SKM-1 treated with dmso at 0.1 percent for 144 hours (cell line): ENCODE results near the gene STPG4.

Experiments used
- DNase-seq: peaks from one replicate; lab custom pipeline; 2025; ENCODE audit not compliant: unreplicated experiment; lab: John Stamatoyannopoulos, UW

The STPG4 gene

DNA sequence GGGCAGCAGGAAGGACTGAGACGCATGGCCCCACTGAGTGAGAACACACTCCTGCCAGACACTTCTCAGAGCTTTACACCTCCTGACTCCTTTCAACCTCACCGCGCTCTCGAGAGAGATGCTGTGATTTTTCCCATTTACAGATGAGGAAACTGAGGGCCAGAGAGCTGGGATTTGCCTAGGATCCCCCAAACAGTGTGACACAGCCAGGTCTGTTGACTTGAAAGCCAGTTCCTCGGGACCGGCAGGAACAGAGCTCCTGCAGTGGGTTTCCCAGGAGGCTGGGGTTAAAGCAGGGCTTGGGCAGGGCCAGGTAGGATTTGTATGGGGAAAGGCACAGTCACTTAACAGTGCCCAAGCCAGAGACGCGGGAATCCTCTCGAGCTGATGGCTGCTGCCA is 81.9 kb downstream of the STPG4 start:
- no peak for DNase-seq

DNA sequence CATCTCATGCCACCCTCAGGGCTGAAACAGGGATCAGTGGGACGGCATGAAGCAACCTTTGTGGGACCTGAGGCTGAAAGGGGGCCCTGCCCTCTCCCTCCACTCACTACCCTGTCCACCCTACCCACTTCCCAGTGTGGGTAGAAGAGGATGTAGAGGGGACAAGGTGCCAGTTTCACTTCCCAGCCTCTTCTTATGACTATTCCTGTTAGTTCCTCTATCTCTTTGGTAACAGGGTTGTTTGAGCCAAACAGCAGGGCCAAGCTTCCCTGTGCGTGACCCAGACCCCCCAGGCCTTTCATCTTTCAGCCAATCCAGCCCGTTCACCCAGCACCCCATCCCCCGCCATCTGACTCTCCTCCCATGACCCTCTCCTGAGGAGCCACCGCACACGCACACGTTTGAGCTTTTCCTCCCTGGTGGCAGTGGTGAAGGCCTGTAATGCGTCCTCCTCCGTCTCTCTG is 82.3 kb downstream of the STPG4 start:
- DNase-seq, result peak; percentile 95

DNA sequence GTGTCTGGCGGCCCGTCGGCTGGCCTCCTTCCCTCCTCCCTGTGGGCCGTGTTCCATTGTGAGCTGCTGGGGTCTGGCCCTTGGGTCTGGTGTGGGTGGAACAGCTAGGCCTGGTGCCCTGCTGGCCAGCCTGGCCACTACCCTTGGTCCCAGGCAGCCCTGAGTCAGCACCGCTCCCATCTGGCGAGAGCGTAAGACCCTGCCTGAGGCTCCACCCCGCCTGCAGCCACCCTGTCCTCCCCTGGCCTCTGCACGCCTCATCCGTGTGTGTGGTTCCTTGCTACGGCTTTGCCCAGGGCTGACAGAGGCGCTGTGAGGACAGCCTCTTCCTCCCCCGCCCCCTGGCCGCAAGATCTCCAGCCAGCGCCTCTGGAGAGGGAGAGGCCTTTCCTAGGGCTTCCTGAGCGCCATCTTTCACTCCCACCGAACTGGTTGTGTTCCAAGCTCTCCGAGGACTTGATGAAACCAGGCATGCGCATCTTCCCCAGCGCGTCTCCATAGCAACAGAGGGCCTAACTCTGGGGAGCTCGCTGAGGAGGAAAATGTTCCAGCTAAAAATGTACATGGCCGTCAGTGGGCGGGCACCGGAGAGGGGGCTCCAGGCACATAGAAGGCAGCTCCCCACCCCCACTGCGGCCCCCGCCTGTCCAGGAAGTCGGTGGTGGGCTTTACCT is 83.0 kb downstream of the STPG4 start:
- DNase-seq, result peak; percentile 51

DNA sequence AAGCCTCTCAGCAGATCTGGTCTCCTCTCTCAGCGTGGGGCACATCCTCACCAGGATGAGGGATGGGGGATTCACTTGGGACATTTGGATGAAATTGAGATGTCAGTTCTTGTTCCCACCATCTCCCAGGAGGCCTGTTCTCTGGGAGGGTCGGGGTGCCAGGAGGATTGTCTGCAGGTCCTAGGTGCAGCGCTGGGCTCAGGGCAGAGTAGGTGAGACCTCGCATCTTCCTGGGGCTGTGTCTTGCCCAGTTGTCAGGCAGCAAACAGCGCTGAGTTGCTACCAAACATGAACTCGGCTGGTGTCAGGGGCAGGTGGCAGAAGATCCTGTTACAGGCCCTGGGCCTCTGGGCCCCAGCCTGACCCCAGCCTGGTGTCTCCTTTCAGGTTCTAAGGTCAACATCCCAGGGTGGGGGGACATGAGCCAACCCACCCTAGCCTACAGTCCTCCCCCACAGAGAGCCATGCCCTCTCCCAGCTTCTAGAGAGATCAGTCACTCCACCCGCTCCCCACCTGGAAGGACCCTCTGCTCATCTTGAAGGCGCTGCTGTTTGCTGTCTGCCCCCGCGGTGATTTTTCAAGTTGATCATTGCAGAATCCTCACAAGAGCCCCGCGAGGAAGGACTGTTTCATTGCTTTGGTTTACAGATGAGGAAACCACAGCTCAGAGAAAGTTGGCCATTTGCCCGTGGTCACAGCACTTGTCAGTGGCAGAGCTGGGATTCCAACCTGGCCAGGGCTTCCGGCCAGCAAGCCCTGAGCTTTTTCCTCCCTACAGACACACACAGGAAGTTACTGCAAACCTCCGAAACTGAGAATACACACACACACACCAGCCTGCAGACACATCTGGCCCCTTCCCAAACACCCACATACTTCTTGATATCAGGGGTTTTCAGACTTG is 83.9 kb downstream of the STPG4 start:
- peak; percentile 91 for DNase-seq

DNA sequence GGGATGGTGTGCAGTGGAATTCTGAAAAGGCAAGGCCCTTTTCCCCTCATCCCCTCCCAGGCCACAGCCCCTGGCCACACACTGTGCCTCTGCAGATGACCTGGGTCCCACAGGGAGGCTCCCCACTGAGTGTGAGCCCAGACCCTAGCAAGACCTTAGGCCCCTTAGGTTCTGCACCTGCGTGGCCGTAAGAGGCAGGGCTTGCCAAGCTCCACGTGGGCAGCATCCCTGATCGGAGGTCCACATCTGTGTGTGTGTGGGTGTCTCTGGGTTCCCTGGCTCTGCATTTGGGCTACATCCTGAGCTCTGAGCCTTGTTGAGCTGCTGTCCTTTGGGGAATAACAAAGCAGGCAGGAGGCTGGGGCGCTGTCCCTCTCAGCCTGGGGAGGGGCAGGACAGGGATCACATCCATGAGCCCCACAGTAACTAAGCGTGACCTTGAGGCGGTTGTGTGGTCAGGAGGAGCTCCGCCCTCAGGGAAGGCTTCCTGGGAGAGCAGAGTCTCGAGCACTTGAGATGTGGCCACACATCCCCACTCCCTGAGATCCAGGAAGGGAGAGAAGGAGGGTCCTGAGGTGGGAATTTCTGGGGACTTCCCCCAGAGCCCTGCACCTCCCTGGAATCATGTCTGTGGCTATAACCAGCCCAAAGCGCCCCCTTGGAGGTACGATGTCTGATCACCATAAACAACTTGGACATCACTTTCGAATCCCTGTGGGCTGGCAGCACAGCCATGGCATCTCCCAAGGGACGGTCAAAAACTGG is 84.8 kb downstream of the STPG4 start:
- DNase-seq, result no peak

DNA sequence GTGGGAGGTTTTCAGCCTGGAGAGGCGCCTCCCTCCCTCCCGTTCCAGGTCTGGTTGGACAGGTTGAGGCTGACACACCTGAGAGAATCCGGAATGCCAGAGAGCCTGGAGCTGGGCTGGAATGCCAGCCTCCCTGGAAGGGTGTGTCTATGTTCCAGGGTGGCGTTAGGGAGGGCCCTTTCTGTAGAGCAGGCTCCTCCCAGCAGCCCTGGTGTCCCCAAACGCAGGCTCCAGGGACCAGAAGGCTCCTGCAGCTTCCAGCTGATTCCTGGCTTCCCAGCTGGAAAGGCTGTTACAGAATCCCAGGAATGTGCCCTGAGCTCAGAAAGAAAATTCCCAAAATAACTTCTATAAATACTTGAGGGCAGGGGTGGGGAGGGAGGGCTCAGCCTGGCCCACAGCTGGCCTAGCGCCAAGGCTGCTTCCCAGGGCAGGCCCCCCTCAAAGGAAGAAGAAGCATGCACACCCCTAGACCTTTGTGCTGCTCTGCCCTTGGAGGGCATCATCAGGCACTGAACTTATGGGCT is 85.4 kb downstream of the STPG4 start:
- DNase-seq, result no peak

DNA sequence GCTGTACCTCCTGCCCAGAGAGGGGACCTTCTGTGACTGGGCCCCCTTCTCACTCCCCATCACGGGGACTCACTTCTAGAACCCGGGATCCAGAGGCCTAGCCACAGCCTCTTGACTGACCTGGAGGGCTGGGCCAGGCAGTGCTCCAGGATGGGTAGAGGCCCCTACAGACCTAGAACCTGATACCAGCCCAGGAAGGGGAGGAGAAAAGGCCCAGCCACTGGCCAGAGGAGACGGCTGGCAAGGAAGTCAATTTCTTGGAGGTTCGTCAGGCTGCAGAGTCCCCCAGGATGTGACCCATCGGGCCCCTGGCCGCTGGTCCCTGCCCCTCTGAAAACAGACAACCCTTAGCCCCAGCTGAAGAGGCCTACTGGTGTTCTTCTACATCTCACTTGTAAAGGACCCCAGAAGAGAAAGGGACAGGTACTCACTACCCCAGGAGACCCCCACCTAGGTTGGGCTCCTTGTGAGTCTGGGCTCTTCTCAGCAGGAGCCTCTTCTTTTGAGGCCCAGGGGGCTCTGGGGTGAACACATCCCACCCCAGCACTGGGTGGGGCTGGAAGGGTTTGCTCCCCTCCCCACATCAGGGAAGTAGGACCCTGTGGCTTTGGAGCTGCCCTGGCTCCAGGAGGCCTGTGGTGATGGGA is 86.0 kb downstream of the STPG4 start:
- no peak for DNase-seq

DNA sequence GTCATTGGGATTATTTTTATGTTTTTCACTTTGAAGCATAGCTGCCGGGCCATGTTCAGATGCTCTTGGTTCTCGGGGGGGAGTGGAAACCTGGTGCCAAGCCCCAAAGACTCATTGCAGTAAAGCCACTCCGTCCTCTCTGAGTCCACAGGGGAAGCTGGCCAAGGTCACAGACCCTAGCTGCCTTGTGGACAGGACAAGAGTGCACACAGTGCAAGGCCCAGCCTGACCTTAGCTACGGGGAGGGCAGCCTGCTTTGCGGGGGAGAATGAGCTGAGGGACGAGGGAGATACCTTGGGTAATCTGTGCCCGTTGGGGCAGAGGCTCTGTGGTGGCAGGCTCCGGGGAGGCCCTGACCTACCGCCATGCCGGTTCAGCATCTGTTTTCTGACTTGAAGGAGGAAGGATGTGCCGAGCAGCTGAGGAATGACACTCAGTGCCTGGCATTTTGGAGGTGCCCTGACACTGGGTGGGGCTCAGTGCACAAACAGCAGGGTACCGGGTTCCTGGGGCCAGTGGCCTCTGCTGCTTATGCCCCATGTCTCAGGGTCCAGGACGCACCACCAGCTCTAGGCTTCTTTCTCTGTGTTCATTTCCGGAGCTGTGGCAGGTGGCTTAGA is 87.2 kb downstream of the STPG4 start:
- no peak for DNase-seq

DNA sequence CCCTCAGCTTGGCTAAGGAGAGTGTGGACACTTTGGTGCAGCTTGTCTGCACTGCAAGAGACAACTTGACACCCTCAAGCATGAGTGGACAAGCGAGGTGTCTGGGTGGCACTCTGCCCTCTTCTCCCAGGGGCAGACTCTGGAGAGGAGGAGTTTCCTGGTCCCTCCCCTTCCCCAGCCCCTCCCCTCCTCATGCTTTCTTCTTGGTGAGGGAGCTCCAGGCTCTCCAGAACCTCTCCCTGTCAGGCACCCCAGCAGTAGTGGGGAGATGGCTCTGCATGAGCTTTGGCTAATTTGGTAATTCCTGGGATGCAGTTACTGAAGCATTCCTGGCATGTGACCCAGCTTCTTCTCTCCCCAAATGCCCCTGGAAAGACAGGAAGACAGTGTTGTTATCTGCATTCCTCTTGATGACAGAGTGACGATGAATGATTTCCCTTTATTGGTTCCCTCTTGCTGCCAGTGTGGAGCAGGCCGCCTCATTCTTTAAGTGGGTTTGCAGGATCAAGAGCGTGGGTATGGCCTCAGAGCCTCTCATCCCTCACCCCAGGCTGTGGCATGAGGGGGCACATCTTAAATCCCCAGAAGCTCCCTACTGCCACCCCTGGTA is 89.2 kb downstream of the STPG4 start:
- no peak for DNase-seq

DNA sequence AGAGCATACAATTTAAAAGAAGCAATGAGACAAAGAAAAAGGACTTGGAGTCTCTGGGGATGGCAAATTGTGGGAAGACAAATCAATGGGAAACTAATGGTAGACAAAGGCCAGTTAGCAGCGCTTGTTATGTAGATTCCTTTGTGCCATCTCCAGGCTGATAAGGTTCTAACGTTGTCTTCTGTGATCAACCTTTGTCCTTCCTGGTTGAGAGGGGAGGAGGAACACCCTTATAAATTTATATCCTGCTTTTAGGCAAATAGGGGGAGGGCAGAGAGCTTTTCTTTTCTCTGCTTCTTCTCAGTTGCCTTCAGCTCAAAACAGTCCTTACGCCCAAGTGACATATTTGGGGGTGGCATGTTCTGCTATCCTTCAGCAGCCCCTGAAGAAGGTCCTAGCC is 89.8 kb downstream of the STPG4 start:
- DNase-seq, result no peak

DNA sequence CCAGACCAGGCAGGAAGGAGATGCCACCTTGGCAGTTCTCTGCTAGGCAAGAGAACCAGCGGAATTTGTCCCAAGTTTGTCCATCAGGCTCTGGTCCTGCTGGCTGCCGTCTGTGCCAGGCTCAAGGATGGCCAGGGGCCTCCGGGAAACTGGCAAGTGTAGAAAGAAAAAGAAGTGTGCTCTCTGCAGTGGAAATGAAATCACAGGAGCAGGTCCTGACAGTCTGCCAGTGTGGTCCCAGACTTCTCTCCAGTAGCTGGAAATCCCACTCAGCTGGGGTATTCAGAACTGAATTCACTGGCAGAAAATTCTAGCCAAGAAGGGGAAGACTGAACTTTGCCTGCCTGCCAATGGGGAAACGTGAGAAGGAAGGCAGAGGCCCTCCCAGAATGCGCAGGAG is 91.0 kb downstream of the STPG4 start:
- no peak for DNase-seq

DNA sequence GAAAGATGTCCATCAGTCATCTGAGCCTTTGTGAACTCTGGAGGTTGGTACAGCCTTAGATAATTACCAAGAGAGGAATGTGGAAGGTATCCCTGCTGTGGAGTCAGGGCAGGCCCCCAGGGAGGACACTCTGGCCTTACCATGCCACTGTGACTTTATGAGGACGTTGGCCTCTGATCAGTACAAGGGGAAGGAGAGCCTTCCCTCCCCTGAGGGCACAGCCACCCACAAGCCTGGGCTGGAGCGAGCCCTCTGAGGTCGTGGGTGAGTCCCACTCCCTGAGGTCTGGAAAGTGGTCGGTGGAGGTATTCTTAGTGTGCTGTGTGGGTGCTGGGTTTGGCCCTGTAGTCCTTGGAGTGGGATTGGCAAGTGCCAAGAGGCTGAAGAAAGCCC is 91.6 kb downstream of the STPG4 start:
- DNase-seq, result no peak

DNA sequence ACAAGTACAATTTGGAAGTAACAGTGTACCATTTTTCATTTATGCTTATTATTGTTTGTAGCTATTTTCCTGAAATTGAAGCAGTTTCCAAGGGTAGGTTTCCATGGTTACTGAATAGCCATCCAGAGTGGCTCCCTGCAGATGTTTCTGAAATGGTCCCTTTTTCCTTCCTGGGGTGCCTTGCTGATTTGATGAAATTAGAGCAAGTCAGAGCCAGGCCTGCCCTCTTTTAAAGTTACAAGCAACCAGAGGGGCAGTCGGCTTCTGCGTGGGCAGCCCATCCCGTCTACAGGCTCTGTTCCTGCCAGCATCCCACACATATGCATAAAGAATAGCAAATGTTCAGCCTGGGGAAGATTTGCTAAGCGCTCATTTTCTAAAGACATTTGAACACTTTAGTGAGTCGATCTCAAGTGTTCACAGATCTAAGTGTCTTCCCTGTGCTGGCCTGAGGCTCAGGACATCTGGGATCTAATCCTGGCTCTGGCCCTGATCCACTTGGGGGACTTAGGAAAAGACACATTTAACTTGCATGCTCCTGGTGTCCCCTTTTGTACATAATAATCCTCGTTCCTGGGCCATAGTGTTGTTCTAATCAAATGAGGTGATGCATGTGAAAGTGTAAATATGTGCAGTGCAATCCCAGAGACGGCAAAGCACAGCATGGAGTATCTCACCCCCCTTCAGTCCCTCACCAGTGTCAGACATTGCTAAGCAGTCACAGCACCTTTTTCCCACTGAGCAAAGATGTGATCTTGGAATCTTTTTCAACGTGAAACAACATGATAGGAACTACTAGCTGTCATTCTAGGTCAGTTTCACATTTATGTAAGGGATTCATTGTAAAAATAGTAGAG is 92.2 kb downstream of the STPG4 start:
- no peak for DNase-seq

DNA sequence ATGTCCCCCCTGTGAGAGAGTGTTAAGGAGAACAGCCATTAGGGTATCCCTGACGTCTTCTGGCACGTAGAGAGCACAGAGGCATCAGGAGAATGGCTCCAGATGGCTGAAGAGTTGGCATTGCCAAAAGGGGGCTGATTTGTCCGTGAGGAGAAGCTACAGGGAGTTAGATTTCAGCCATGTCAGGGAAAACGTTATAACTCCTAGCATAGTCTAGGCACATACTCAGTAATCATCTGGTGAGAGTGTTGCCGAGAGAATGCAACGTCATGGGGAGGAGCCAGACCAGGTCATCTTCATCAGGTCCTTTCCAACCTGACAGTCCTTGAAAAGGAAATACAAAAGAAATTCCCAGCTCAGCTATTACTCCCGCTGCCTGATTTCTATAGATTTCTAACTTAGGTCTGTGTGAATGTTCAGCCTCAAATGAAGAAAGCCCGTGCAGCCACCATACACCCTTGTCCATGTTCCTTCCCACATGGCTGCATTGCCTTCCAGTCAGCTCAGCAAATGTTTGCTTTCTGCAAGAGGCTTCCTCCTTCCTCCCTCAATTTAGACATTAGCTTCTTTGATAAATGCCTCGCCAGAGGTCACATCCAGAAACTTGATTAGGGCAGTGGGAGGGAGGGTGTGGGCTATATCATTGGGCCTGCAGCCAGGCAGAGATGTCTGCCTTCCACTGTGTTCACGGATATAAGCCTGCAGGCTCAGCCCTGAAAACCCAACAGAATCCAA is 93.0 kb downstream of the STPG4 start:
- DNase-seq, result no peak

DNA sequence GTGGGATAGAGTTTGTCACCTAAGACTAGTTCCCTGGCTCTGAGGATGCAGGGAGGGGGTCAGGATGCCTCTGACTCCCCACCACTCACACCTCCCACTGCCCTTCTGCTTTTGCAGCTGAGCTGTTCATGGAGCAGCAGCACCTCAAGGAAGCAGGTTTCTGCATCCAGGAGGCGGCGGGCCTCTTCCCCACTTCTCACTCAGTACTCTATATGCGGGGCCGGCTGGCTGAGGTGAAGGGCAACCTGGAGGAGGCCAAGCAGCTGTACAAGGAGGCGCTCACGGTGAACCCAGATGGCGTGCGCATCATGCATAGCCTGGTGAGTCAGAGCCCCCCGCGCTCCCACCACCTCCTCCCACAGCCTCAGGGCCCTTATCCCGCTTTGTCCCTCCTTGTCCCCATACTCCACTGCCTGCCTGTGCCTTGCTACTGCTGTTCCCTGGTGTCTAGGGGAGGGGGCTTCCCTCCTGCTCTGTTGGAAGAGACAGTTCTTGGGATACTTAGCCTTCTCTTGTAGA is 94.4 kb downstream of the STPG4 start:
- no peak for DNase-seq

DNA sequence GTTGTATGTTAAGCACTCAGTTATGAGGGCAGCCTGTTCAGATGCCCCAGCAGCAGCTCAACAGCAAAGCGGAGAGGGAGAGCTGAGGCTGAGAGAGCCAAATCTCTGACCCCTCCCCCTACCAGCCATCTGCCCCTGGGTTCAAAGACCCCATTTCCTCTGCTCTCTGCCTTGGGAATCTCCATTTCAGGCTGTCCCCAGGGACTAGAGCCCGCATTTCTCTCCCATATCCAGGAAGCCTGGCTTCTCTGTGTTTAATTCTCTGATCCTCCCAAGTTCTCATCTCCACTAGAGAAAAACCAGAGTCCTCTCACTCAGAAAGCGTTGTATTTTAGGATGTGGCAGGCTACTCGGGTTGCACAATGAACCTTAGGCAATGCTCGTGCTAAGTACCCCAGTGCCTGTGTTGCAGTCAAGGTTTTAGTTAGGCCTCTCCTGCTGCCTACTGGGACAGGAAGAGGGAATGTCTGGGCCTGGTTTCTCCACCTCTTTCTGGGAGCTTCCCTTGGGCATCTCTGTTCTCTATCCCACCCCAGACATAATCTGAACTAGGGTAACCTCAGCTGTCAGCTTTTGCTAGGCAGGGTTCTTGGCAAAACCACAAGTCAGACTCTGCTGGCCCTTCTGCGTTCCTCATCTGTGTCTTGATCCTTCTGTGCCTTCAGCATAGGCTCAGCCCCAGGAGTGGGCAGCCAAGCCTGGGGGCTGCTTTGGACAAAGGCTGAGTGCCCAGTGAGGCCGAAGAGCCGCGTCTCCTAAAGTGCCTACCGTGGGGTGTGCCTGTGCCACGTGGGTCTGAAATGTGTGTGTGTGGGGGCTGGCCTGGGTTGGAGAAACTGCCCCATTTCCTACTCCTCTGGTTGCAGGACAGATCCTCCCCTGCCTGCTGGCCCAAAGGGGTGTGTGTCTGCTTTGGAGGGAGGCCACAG is 96.8 kb downstream of the STPG4 start:
- DNase-seq, result peak; percentile 66

DNA sequence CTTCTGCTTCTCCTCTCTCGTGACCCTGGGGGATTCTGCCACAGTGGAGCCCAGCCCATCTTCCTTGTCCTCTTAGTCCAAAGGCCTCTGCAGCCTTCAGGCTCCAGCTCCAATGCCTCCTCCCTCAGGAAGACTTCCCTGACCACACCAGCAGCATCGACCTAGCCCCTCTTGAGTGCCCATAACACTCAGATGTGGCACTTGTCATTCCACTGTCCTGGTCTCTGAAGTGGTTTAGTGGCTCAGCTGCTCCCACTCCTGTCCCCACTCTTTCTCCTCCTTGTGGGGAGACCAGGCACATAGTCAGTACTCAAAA is 97.5 kb downstream of the STPG4 start:
- DNase-seq, result no peak
